Esophagus muscularis mucosa (tissue), 4 donors: ENCODE results near the gene DOCK4. TPM values are rescaled to one million over a fixed set of nuclear protein-coding genes. Genes with fewer than 3 reads are reported as not detected.

Source experiments
- DNase-seq: peaks from one replicate; pipeline ENCODE4 v3.0.0-alpha.2; 2017; ENCODE audit errors: extremely low spot score
- H3K27ac ChIP-seq, 4 donors: fragments of 200-600 bp; sonication (generic); replicated peaks in 1 of 4; 1 replicate in 3 of 4; 2 replicates in 1 of 4; pipeline ENCODE4 v1.5.1; 2016 to 2019; ENCODE audit warnings: mild to moderate bottlenecking in 1 of 4
- H3K27me3 ChIP-seq, 4 donors: fragments of 200-600 bp; sonication (generic); one replicate each; pipeline versions ENCODE4 v1.5.1 to v1.6.0; 2016 to 2019
- H3K36me3 ChIP-seq, 4 donors: fragments of 200-600 bp; sonication (generic); one replicate each; pipeline ENCODE4 v1.5.1; 2016 to 2019
- H3K4me1 ChIP-seq, 4 donors: fragments of 200-600 bp; sonication (generic); one replicate each; pipeline ENCODE4 v1.5.1; 2016 to 2019
- H3K4me3 ChIP-seq, 4 donors: fragments of 200-600 bp; sonication (generic); 1 replicate in 2 of 4; 2 replicates in 2 of 4; pipeline ENCODE4 v1.5.1; 2016 to 2019; ENCODE audit warnings: mild to moderate bottlenecking in 4 of 4, moderate library complexity in 1 of 4
- H3K9me3 ChIP-seq, 4 donors: fragments of 200-600 bp; sonication (generic); 1 replicate in 3 of 4; 2 replicates in 1 of 4; pipeline ENCODE4 v1.5.1; 2016 to 2019
- CTCF ChIP-seq, 3 experiments: fragments of 200-600 bp in 2 of 3; fragments of 450-650 bp in 1 of 3; sonication (generic) in 2 of 3; IDR thresholded peaks; one replicate each; pipeline ENCODE4 v1.5.1; 2017 to 2019; ENCODE audit warnings: antibody characterized with exemption in 3 of 3, mild to moderate bottlenecking in 2 of 3, moderate library complexity in 1 of 3
- EP300 ChIP-seq: sonication (generic); formaldehyde crosslinking; IDR thresholded peaks from one replicate; pipeline ENCODE4 v1.6.1; 2017; ENCODE audit warnings: antibody characterized with exemption
- POLR2A ChIP-seq: fragments of 450-650 bp; IDR thresholded peaks from one replicate; pipeline ENCODE4 v1.6.1; 2017; ENCODE audit warnings: antibody characterized with exemption, moderate library complexity, mild to moderate bottlenecking, low read depth
- POLR2AphosphoS5 ChIP-seq, 2 donors: sonication (generic); formaldehyde crosslinking; IDR thresholded peaks; one replicate each; pipeline ENCODE4 v1.6.1; 2017; ENCODE audit warnings: antibody characterized with exemption in 2 of 2
- WGBS: methylation state at CpG from one replicate; pipeline ENCODE4 v1.1.5; 2018; 5-methylcytosine and 5-hydroxymethylcytosine counted together
- intact Hi-C: fragments of 100-400 bp; cut with DNase I; formaldehyde crosslinking; loops from one replicate; pipeline ENCODE4 v1.15.1; 2023
- total RNA-seq, 4 donors: library from RNA; depleted of rRNA; stranded (reverse); fragments of >200 nt; gene quantifications; one replicate each; pipeline versions ENCODE4 v1.1.0 to v1.2.1, GENCODE V29; 2016

The DOCK4 gene
- total RNA-seq, 4 donors from 2014 or later, result 14.0 to 25.3 (median 18.8) TPM

GRCh38 chr7:112212571-112212970, 6.4 kb upstream of the DOCK4 start:
- 100% methylated on average over 2 of the region's 2 CpGs for WGBS
- Histone ChIP-seq H3K36me3 (no peaks in the 10 kb centered on the region), H3K9me3 (no peaks in the 10 kb centered on the region), H3K27ac (no peak overlapping the region), H3K27me3 (no peaks in the 10 kb centered on the region), H3K4me1 (peaks cover 3 to 42% (median 28%) of the 10 kb centered on the region in 4 donors), H3K4me3 (no peak overlapping the region)
- no peak for TF ChIP-seq POLR2A
- no peak for TF ChIP-seq POLR2AphosphoS5 (IDR thresholded peaks at IDR 0.05)
- DNase-seq, result no peak
- intact Hi-C loops, result loop anchor here (10.0 kb wide), 1 partner anchor 458 kb away; no protein-coding TSS in a partner anchor

GRCh38 chr7:112211348-112211907, 5.2 kb upstream of the DOCK4 start:
- Histone ChIP-seq H3K36me3 (no peaks in the 10 kb centered on the region), H3K4me3 (no peak overlapping the region), H3K27me3 (no peaks in the 10 kb centered on the region), H3K27ac (no peak overlapping the region), H3K9me3 (no peaks in the 10 kb centered on the region), H3K4me1 (peaks cover 3 to 48% (median 34%) of the 10 kb centered on the region in 4 donors)
- TF ChIP-seq EP300 (no peak), POLR2A (no peak), CTCF (IDR thresholded peaks at IDR 0.05) (no peak), POLR2AphosphoS5 (IDR thresholded peaks at IDR 0.05) (no peak)
- WGBS, result 23% methylated on average over 1 of the region's 1 CpG
- DNase-seq, result no peak
- intact Hi-C loops, result loop anchor here (10.0 kb wide), 1 partner anchor 457 kb away; no protein-coding TSS in a partner anchor

GRCh38 chr7:112207765-112208164, 1.6 kb upstream of the DOCK4 start:
- Histone ChIP-seq H3K9me3 (no peaks in the 10 kb centered on the region), H3K4me1 (peaks cover 7 to 48% (median 42%) of the 10 kb centered on the region in 4 donors), H3K4me3 (peak overlapping the region in 1 of 4 donors; percentile 81), H3K27ac (peak overlapping the region in 1 of 4 donors; percentile 93), H3K27me3 (no peaks in the 10 kb centered on the region), H3K36me3 (no peaks in the 10 kb centered on the region)
- WGBS, result 90% methylated on average over 6 of the region's 6 CpGs
- TF ChIP-seq EP300 (no peak), POLR2A (no peak), CTCF (IDR thresholded peaks at IDR 0.05) (no peak), POLR2AphosphoS5 (IDR thresholded peaks at IDR 0.05) (no peak)
- intact Hi-C loops, result loop anchor here (10.0 kb wide), 3 partner anchors 73 to 247 kb away; partner anchors contain the start of gene IFRD1
- no peak for DNase-seq

GRCh38 chr7:112206991-112207592, 893 bp upstream of the DOCK4 start:
- Histone ChIP-seq H3K9me3 (no peaks in the 10 kb centered on the region), H3K36me3 (no peaks in the 10 kb centered on the region), H3K27ac (peak overlapping the region; percentile 84 to 93 (median 88)), H3K27me3 (no peaks in the 10 kb centered on the region), H3K4me1 (peaks cover 14 to 46% (median 41%) of the 10 kb centered on the region in 4 donors), H3K4me3 (peak overlapping the region; percentile 81 to 90 (median 86))
- no peak for DNase-seq
- intact Hi-C loops, result loop anchor here (10.0 kb wide), 3 partner anchors 72 to 248 kb away; partner anchors contain the start of gene IFRD1
- TF ChIP-seq POLR2AphosphoS5 (IDR thresholded peaks at IDR 0.05) (no peak), CTCF (IDR thresholded peaks at IDR 0.05) (no peak), EP300 (no peak), POLR2A (no peak)
- 2% methylated on average over 3 of the region's 14 CpGs for WGBS

- TF ChIP-seq POLR2AphosphoS5 (IDR thresholded peaks at IDR 0.05) (no peak), EP300 (no peak), CTCF (IDR thresholded peaks at IDR 0.05) (no peak), POLR2A (no peak)
- Histone ChIP-seq H3K4me3 (peak overlapping the region; percentile 81 to 90 (median 86)), H3K27ac (peak overlapping the region; percentile 84 to 93 (median 88)), H3K27me3 (no peaks in the 10 kb centered on the region), H3K9me3 (no peaks in the 10 kb centered on the region), H3K36me3 (no peaks in the 10 kb centered on the region), H3K4me1 (peaks cover 15 to 35% (median 29%) of the 10 kb centered on the region in 4 donors)
- intact Hi-C loops, result loop anchor here (10.0 kb wide), 3 partner anchors 71 to 249 kb away; partner anchors contain the start of gene IFRD1
- WGBS, result 0% methylated on average over 16 of the region's 69 CpGs
- no peak for DNase-seq
Observed at GRCh38 chr7:112205343-112206237, 609 bp downstream of the DOCK4 start.
